Activated T-cell treated with anti-CD3 and anti-CD28 coated beads for 24 hours (primary cell): ENCODE data around the gene USP54.
"Not testable (repeated sequence)": the region's sequence is repeated elsewhere in the genome, so short reads cannot be mapped to it uniquely, and the experiment has no call there.

Experiments used
- DNase-seq: peaks from one replicate; pipeline ENCODE4 v3.0.0-alpha.2; 2020; ENCODE audit warnings: low read depth

USP54 gene

DNA sequence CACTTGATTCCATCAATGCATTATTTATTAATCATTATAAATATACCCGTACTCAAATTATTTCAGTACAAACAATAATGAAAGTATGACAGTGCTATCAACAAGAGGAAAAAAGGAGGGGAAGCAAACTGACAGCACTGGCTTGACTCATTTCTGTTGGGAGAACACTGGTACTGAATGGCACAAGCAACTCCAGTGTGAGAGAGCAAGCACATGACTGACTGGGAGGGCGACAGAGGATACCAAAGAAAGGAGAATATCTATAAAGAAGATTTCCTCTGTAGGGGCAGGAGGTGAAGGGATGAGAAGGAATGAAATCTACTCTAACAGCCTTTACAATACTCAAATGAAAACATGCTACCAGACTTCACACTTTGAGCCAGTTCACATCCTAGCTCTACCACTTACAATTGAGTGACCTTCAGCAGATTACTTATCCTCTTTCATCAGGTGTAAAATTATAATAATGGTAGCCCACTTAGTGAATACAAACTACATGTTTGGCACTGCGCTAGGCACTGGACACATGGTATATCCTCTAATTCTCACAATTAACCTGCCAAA lies 1.5 kb downstream of the USP54 start:
- DNase-seq = no peak

DNA sequence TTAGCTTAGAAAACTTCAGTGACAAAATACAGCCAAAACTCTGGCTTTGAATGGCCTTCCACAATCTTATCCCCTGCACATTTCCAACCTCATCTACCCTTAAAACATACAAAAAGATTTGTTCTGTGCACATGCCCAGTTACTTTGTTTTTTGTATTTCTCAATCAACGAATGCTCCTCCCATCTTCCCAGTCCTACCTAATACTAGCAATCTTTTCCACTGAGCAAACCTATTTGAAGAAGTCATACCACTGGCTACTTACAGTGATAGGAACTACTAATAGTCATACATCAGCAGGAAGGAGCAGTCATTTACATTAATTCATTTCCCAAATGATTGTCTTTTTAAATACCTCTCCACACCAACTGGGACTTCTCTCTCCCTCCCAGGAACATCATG lies 2.5 kb downstream of the USP54 start:
- DNase-seq = no peak

DNA sequence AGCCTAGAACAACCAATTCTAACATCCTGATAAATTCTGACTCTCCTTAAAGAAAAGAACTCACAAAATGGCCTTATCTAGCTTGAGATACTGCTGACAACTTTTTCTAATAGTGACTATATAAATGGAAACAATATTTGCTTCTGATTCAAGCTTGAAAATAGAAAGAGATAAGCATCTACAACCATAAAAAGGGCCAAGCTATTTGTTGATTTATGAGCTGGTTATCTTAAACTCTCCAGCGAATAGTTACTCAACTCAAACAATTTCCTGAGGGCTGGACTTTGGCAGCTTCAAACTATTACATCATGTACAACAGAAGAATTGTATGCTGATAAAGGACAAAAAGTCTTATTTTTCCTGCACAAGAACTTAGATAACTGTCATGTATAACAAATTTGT lies 4.6 kb downstream of the USP54 start:
- no peak for DNase-seq

DNA sequence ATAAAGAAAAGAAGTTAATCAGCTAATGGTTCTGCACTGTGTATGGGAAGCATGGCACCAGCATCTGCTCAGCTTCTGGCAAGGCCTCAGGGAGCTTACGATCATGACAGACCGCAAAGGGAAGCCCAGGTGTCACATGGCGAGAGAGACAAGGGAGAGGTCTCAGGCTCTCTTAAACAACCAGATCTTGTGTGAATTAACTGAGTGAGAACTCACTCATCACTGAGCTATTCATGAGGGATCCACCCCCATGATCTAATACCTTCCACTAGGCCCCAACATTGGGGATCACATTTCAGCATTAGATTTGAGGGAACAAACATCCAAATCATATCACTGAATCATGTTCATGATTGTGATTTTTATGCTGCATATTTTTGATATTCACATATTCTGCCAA lies 5.8 kb downstream of the USP54 start:
- no peak for DNase-seq

DNA sequence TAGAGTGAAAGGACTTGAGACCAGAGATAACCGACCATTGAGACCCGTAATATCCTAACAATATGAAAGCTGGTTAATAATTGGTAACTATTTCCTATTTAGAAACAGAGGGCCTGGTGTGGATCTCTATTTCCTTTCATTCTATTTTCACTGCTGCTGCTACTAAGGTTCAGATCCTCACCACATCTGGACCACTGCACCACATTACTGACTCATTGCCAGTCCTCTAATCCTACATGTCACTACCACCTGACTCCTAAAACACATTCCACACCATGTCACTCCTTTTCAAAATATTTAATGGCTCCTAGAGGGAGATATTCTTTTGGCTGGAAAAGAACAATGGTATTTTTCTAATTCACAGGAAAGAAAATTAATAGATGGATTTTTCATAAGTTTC lies 6.4 kb downstream of the USP54 start:
- no peak for DNase-seq

DNA sequence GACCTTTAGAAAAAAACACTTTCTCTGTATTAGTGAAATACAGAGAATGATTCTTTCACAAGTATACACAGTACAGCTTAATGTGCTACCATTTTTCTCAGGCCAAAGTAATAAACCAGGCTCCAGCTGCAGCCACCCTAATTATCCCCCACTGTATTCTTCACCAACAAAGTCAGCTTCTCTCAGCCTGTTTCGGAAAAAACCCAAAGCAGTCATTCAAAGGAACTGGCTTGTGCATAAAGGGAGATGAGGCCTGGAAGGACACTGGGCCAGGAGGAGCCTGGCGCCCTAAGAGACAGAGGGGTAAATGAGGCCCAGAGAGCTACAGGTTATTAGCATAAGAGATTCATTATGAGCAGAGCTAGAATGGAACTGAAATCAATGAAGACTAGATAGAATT lies 9.2 kb downstream of the USP54 start:
- no peak for DNase-seq

DNA sequence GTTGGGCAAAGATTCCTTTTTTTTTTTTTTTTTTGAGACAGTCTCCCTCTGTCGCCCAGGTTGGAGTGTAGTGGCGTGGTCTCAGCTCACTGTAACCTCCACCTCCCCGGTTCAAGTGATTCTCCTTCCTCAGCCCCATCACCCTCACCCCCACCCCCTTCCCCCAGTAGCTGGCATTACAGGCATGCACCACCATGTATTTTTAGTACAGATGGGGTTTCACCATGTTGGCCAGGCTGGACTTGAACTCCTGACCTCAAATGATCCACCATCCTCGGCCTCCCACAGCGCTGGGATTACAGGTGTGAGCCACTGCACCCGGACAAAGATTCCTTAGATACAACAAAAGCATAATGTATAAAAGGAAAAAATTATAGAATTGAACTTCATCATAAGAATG lies 12.2 kb downstream of the USP54 start:
- not testable (repeated sequence) for DNase-seq

DNA sequence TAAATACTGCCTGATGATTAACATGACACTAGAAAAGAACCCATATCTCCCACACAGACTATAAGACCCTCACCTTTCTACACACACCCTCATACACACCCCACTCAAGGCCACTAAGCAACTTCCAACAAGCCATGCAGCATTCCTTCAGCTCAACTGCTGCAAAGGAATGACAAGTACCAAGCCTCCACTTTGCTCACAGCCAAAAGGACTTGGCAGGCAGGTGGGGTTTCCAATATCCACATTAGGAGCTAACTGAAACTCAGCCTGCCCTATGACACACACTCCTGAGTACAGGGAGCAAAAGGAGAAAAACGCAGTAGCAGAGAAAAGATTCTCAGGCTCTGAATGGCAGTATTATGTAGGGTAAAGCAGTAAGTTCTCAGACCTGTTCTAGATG lies 13.4 kb downstream of the USP54 start:
- DNase-seq = no peak

DNA sequence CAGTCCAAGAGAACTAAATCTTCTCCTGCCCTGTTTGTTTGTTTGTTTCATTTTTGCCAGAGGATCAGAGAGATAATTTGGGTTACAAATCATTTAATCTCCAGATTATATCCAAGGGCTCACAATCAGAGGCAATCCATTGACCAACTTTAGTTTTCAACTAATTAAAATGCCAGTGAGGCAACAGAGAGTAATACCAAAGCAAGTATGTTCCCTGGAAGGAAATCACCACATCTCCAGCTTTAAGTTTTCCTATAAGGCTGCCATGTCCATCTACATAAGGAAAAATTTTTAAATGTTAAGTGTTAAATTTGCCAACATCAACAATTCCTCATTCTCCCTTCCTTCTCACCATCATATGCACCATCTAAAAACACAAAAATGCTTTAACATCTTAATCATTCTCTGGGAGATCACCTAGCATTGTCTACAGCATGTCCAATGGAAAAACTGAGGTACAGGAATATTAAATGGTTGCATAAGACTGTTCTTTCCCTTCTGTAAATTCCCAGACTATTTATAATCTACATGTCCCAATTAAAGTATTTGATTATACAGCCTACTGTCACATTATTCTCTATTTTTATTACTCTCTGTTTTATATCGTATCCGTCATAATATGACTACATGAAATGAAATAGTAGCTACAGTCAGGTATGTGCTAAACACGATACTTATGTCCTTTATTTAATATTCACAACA lies 14.1 kb downstream of the USP54 start:
- no peak for DNase-seq

DNA sequence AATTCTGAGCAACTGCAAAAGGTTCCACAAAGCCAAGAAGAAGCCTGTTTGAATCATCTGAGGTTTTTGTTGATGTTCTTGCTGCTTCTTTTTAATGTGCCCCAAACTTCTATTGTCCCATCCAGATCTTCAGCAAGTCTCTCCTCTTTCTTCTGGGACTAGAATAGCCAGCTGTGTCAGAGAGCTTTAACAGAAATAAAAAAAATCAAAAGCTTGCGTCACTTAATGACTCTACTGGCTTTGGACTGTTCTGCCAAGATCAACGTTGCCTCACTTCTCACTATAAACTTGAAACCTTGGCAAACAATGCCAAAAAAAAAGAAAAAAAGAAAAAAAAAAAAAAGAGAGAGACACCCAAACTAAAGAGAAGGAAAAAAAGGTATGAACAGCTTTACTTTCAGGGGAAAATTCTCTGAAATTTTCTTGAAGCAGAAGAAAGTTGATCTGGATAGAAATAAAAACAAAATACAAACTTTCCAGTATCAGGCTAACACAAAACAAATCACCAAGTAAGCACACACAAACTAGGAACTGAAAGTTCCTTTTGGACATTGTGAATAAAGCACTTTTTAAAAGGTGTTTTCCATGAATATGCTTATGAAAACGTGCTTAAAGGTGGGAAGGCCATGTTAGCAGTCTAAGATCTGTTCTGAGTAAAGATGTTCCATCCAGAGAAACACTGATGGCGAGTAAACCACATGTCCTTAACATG lies 14.8 kb downstream of the USP54 start:
- DNase-seq = no peak

DNA sequence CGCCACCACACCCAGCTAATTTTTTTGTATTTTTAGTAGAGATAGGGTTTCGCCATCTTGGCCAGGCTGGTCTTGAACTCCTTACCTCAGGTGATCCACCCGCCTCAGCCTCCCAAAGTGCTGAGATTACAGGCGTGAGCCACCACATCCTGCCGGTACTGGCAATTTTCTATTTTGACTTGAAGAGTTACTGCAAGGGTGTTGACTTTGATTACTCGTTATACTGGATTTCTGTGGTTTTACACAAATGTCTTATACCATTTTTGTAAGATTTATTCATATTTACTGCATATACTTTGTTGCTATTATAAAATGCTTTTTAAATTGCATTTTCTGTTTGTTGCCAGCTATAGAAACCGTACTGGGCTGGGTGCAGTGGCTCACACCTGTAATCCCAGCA lies 24.1 kb downstream of the USP54 start:
- not testable (repeated sequence) for DNase-seq

DNA sequence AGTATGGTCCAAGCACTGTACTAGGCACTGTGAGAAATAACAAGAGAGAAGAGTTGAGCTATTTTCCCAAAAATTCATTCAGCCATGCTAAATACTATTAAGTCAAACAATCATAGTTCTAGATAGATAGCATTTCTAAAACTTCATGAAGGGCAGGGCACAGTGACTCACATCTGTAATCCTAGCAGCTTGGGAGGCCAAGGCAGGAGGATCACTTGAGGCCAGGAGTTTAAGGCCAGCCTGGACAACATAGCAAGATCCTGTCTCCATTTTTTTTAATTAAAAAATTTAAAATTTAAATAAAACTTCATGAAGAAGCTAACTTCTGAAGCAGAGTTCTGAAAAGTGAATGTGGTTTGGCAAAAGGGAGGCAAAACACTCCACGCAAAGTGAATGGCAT lies 29.9 kb downstream of the USP54 start:
- DNase-seq = no peak

DNA sequence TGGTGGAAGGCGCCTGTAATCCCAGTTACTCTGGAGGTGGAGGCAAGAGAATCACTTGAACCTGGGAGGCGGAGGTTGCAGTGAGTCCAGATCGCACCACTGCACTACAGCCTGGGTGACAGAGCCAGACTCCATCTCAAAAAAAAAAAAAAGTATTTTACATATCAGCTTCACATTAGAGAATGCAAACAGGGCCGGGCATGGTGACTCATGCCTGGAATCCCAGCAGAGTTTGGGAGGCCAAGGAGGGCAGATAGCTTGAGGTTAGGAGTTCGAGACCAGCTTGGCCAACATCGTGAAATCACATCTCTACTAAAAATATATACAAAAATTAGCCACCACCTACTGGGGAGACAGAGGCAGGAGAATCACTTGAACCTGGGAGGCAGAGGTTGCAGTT lies 31.6 kb downstream of the USP54 start:
- DNase-seq = no peak

DNA sequence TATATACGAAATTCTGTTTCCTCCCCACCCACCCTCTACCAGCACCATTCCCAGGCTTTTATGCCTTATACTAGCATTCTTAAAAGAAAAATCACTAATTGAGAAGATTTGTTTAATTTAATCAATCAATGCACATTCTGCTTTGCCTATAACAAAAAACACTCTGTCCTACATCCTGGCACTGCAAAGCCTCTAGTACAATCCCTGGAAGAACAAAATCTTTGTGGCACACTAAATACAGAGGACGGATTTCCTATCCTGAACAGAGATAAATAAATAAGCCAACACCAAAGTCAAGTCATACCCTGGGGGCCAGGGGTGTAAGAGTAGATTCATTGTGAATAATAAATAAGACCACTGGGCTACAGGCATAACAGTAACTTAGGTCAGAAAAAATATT lies 34.3 kb downstream of the USP54 start:
- no peak for DNase-seq

DNA sequence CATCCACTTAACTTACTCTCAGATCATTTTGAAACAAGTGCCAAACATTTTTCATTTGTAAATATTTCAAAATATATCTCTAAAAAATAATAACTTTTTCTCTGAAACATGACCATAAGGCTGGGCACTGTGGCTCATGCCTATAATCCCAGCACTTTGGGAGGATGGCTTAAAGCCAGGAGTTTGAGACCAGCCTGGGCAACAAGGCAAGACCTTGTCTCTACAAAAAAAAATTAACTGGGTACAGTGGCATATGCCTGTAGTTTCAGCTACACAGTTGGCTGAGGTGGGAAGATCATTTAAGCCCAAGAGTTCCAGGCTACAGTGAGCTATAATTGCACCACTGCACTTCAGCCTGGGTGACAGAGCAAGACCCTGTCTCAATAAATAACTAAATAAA lies 36.4 kb downstream of the USP54 start:
- no peak for DNase-seq

DNA sequence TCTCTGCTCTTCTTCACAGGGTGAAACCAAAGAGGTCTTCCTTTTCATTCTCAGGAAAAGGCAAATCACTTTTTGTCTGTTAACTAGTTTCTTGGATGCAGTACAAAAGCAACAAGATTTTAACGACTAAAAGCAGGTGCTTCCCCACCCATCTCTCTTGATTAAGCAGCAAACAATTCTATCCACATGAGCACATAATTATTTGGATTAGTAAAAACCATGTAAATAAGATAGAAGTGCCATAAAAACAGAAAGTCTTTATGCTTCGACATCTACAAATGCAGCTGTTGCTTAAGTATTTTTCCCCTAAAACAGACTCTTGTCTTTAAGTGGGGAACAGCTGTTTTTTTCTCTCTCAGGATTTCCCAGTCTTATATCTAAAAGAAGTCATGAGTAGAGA lies 37.4 kb downstream of the USP54 start:
- DNase-seq = no peak

DNA sequence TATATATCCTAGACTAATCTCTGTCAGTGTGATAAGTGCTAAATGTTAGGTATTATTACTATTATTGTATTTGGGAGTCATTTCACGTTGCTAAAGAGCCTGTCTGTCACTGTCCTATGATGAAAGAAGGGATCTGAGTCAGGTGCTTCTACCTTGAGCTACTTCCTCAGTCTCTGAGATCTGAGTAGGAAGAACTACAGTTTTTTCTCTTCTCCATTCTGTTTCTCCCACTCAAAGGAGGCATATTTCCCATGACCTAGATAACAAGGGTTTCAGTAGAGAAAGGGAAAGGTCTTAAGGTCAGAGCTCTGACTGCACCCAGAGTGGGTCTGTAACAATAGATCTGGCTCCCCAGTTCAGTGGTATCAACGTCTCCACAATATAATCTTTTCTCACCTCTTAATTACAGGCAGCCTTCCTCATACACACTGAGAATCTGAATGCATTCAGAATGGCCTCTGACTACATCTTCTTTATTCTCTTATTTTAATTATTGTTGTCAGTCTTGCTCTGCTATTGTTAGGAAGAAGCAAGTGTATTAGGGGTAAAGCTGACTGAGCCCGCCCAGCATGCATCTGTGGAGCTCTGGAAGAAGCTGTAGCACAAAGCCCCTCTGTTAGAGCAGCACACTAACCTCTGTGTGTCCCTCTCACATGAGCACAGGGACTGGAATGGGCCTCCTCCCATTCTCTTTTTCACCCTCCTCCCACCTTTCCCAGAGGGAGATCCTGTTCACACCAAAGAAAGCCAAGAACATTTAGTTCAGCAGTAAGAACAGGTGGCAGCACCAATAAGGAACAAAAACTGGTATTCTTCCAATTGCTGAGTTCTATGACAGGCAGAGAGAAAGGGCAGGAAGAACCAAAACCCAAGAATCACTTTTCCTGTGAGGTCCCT lies 38.1 kb downstream of the USP54 start:
- no peak for DNase-seq

DNA sequence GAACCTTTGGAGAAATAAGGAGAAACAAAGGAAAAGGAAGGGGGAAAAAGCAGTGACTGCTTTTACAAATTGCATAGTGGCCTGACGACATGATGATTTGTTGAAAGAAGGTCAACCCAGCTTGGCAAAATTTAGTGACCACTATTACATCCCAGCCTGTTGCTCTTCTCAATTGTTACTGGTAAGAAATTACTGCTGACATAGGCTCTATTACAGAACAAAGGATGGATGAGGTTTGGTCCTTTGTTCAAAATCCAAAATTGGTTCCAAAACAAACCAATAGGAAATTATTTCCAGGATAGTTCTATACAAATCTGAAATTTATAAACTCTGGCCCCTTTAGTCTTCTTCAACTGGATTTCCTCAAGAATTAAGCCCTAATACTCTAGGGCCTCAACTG lies 39.6 kb downstream of the USP54 start:
- no peak for DNase-seq

DNA sequence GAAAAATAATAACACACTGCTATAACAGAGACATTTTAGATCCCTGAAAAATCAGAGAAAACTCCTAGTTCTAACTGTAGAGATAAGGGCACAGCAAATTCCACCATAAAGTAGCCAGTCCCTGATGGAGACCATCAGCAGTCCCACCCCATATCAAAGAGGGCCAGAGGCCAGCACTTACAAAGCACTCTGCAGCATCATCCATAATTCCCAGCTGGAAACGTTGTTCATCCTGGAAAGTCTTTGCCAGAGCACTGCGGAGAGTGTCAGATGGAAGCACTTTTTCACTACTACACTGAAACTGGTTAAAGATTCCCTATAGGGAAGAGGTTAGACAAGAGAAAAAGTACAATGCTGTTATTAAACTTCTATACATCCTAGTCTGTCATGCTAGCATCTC lies 45.8 kb downstream of the USP54 start:
- DNase-seq = no peak

DNA sequence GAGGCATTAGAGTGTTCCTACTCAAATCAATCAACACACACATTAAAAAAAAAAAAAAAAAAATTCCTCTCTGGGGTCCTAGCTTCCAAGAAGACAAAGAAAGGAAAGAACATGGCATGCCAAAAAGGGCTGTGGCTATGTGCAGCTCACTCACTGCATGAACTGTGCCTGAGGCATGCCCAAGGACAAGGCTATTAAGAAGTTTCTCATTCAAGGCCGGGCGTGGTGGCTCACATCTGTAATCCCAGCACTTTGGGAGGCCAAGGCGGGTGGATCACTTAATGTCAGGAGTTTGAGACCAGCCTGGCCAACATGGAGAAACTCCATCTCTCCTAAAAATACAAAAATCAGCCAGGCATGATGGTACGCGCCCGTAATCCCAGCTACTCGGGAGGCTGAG lies 53.4 kb downstream of the USP54 start:
- no peak for DNase-seq

DNA sequence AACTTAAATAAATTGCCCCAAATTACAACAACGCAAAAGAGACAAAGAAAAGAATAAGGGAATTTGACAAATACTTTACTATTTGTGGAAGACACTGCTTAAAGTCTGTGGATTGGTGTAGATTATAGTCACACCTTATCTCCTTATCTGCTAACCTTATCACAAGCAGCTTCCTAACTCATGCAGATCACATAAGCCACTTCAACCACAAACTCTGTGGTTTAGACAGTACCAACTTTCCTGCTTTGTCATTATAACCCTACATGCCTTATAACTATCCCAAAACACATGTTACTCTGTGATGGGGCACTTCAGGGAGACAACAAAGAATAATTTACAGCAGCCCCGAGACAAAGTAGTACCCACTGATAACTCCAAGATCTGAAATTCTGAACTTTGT lies 53.9 kb downstream of the USP54 start:
- no peak for DNase-seq

DNA sequence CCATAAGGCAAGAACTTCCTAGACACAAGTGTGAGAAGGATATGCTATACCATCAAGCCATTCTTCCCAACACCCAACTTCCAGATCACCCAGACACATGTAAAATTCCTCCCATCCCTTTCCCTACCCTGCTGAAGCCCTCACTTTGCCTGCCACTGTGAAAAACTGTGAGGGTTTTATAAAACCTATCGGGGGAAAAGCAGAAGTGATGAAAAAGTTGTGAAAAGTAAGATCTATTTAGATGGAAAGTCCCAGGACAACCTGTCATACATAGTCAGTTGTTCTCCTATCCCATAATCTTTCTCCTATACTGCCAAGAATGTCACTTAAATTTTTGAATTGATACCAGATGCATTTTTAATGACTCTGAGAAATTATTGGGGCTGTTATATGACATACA lies 56.3 kb downstream of the USP54 start:
- no peak for DNase-seq
